Measurements from ENCODE around the gene MUC6. TPM values are rescaled to one million over a fixed set of nuclear protein-coding genes. Genes with fewer than 3 reads are reported as not detected.

MUC6 gene
- total RNA-seq, 3 donors from 2014 or later (not counting 1 experiment from before 2014, with no cell fraction given), result not detected

DNA sequence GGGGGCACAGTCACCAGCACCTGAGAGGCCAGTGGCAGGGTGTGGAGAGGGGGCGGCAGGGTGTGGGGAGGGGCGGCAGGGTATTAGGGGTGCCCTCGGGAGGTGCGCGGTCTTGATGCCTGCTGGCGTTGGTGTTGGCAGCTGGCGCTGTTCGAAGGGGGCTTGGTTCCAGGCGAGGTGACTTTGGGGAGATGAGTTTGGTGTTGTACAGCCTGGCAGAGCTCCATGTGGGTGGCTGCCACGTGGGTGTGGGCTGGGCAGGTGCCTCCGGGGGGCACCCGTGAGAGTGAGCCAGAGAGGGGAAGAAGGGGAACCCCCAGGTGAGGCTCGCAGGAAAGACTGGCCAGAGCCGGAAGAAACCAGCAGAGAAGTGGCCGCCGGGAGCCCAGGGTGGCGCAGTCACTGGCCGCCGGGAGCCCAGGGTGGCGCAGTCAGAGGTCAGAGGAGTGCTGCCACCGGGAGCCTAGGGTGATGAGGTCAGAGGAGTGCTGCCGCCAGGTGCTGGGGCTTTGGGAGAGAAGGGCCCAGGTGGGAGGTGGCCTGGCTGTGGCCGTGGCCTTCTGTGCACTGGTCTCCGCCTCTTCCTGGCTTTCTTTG, 44.7 kb downstream of the MUC6 start:
- Mint-ChIP-seq H3K36me3 (no peaks in the 10 kb centered on the region), H3K9me3 (no peaks in the 10 kb centered on the region), H3K4me3 (no peak overlapping the region), H3K4me1 (peaks cover 20 to 26% of the 10 kb centered on the region in 2 donors), H3K27ac (no peak overlapping the region), H3K27me3 (ENCODE audit: low read depth in 2 of 2) (no peaks in the 10 kb centered on the region)
- DNase-seq (no peak), ATAC-seq (no peak)
- intact Hi-C loops (cut with micrococcal nuclease), result no loop called here
- WGBS (ENCODE audit: insufficient coverage), result 79% methylated on average over 24 of the region's 24 CpGs
- Histone ChIP-seq H3K4me3 (ENCODE audit: low read length) (no peak overlapping the region), H3K4me1 (ENCODE audit: control insufficient read depth, insufficient read depth, low read length) (peaks cover 9% of the 10 kb centered on the region), H3K27me3 (ENCODE audit: control insufficient read depth, insufficient read depth, low read length) (no peaks in the 10 kb centered on the region), H3K9me3 (ENCODE audit: control insufficient read depth, insufficient read depth, low read length) (no peaks in the 10 kb centered on the region), H3K27ac (ENCODE audit: low read length) (no peak overlapping the region), H3K36me3 (ENCODE audit: control insufficient read depth, insufficient read depth, low read length) (peaks cover 48% of the 10 kb centered on the region)
- TF ChIP-seq, protein P1, sequence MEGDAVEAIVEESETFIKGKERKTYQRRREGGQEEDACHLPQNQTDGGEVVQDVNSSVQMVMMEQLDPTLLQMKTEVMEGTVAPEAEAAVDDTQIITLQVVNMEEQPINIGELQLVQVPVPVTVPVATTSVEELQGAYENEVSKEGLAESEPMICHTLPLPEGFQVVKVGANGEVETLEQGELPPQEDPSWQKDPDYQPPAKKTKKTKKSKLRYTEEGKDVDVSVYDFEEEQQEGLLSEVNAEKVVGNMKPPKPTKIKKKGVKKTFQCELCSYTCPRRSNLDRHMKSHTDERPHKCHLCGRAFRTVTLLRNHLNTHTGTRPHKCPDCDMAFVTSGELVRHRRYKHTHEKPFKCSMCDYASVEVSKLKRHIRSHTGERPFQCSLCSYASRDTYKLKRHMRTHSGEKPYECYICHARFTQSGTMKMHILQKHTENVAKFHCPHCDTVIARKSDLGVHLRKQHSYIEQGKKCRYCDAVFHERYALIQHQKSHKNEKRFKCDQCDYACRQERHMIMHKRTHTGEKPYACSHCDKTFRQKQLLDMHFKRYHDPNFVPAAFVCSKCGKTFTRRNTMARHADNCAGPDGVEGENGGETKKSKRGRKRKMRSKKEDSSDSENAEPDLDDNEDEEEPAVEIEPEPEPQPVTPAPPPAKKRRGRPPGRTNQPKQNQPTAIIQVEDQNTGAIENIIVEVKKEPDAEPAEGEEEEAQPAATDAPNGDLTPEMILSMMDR (IDR thresholded peaks at IDR 0.05), result no peak

GRCh38 chr11:991034-991433, 45.5 kb downstream of the MUC6 start:
- no peaks in the 10 kb centered on the region for H3K27me3 ChIP-seq (ENCODE audit: control insufficient read depth, insufficient read depth, low read length)
- DNase-seq (no peak), ATAC-seq (no peak)
- Mint-ChIP-seq H3K36me3 (no peaks in the 10 kb centered on the region), H3K9me3 (no peaks in the 10 kb centered on the region), H3K27ac (no peak overlapping the region), H3K4me1 (peaks cover 12 to 23% of the 10 kb centered on the region in 2 donors), H3K4me3 (no peak overlapping the region), H3K27me3 (ENCODE audit: low read depth in 2 of 2) (no peaks in the 10 kb centered on the region)
- 86% methylated on average over 12 of the region's 12 CpGs for WGBS (ENCODE audit: insufficient coverage)
- peaks cover 55% of the 10 kb centered on the region for H3K36me3 ChIP-seq (ENCODE audit: control insufficient read depth, insufficient read depth, low read length)
- intact Hi-C loops (cut with micrococcal nuclease), result no loop called here
- H3K9me3 ChIP-seq (ENCODE audit: control insufficient read depth, insufficient read depth, low read length), result no peaks in the 10 kb centered on the region
- peaks cover 1% of the 10 kb centered on the region for H3K4me1 ChIP-seq (ENCODE audit: control insufficient read depth, insufficient read depth, low read length)
- H3K4me3 ChIP-seq (ENCODE audit: low read length), result no peak overlapping the region
- H3K27ac ChIP-seq (ENCODE audit: low read length), result no peak overlapping the region
- TF ChIP-seq, protein P1 (IDR thresholded peaks at IDR 0.05), result no peak

- no peaks in the 10 kb centered on the region for H3K36me3 Mint-ChIP-seq
- WGBS (ENCODE audit: insufficient coverage), result 96% methylated on average over 10 of the region's 10 CpGs
These were observed 46.4 kb downstream of the MUC6 start for GRCh38 chr11:990101-990500.

More at GRCh38 chr11:990101-990500, 46.4 kb downstream of the MUC6 start:
- Mint-ChIP-seq H3K4me1 (peaks cover 3 to 15% of the 10 kb centered on the region in 2 donors), H3K27me3 (ENCODE audit: low read depth in 2 of 2) (no peaks in the 10 kb centered on the region), H3K4me3 (no peak overlapping the region), H3K9me3 (no peaks in the 10 kb centered on the region), H3K27ac (no peak overlapping the region)
- Histone ChIP-seq H3K36me3 (ENCODE audit: control insufficient read depth, insufficient read depth, low read length) (peaks cover 64% of the 10 kb centered on the region), H3K27me3 (ENCODE audit: control insufficient read depth, insufficient read depth, low read length) (no peaks in the 10 kb centered on the region), H3K4me1 (ENCODE audit: control insufficient read depth, insufficient read depth, low read length) (no peaks in the 10 kb centered on the region), H3K4me3 (ENCODE audit: low read length) (no peak overlapping the region), H3K27ac (ENCODE audit: low read length) (no peak overlapping the region), H3K9me3 (ENCODE audit: control insufficient read depth, insufficient read depth, low read length) (no peaks in the 10 kb centered on the region)
- DNase-seq (no peak), ATAC-seq (no peak)
- TF ChIP-seq, protein P1 (IDR thresholded peaks at IDR 0.05), result no peak
- intact Hi-C loops (cut with micrococcal nuclease), result no loop called here
